Activated CD8-positive, alpha-beta memory T cell treated with anti-CD3 and anti-CD28 coated beads, Interleukin-2, amount 50 U/mL, for 24 hours (primary cell): ENCODE results near the gene ZNF302.
"Not testable (repeated sequence)": the region's sequence is repeated elsewhere in the genome, so short reads cannot be mapped to it uniquely, and the experiment has no call there.

Experiments used
- DNase-seq: peaks from one replicate; pipeline ENCODE4 v3.0.0-alpha.2; 2020; ENCODE audit errors: extremely low read depth

The ZNF302 gene

GRCh38 chr19:34677386-34678084 is at the start of gene ZNF302:
Gene ZNF302 (plus strand): TSS chr19:34677678. CDS start chr19:34678805, 1,127 bp downstream.
- peak; percentile 89 for DNase-seq

DNA sequence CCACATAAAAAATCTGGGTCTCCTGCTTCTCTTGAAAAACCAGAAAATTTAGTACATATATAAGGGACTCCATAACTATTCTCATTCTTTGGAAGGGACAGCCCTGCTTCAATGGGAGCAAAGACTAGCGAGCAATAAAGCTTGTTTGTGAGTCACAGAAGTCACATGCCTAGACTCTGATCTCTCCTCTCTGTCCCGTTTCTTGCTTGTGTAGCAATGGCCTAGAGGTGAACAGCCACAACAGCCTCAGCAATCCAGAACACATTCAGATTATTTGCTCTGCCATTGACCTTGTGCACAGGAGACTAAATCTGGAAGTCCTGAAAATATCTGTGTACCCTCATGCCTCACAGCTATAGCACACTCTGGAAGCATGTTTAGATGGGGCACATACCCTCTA is 43.7 kb upstream of the ZNF302 start:
- DNase-seq: no peak

GRCh38 chr19:34639491-34640085 is 37.9 kb upstream of the ZNF302 start:
- peak; percentile 32 for DNase-seq

- no peak for DNase-seq
Measured at GRCh38 chr19:34642241-34642640, 35.2 kb upstream of the ZNF302 start.

GRCh38 chr19:34644991-34645461 is 32.5 kb upstream of the ZNF302 start:
- DNase-seq: no peak

DNA sequence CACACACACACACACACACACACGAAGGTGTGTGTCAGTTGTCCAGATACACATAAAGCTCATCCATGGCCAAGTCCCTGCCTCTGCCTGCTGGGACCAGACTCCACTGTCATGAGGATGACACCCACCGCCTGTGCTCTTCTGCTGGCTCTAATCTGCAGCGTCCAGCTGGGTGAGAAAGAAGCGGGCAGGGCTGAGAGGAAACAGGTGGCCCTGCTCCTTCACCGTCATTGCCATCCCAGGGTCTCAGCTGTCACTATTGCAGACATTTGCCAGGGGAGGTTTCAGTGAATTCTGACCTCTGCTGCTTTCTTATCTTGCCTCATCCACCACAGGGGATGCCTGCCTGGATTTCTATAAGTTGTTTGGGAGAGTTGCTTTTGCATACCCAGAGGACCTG is 31.9 kb upstream of the ZNF302 start:
- DNase-seq: no peak

DNA sequence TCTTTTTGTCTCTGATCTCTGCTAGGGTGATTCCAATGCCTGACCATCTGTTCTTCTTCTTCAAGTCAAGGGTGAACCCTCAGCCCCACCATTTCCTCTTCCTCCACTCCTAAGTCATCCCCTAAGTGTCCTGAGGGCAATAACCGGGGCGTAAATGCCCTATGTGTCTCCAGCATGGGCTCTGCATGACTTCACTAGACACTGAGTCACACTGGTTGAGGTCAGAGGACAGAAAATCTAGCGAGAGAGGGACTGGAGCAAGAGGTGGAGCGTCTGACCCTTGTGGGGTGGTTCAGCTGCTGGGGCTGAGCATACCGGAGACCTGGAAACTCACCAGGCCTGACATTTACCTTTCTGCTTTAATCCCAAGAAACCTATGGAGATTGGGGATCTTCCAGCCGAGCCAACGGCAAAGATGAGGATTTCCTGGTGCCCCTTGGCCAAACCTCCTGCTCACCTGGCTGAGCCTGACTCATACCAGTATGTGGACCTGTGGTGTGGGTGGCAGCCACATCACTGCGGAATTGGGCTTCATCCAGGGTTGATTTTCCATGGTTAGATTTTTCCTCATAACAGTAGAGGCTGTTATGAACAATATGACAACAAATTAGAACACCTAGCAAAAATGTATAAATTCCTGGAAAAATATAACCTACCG is 27.5 kb upstream of the ZNF302 start:
- DNase-seq: no peak

DNA sequence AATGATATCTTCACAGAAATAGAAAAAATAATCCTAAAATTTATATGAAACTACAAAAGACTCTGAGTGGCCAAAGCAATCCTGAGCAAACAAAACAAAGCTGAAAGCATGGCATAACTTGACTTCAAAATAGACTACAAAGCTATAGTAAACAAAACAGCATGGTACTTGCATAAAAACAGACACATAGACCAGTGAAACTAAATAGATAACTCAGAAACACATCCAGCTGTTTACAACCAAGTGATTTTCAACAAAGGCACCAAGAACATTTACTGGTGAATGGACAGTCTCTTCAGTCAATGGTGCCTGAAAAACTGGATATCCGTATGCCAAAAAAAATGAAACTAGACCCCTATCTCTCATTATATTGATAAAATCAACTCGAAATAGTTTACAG is 25.7 kb upstream of the ZNF302 start:
- DNase-seq: no peak

DNA sequence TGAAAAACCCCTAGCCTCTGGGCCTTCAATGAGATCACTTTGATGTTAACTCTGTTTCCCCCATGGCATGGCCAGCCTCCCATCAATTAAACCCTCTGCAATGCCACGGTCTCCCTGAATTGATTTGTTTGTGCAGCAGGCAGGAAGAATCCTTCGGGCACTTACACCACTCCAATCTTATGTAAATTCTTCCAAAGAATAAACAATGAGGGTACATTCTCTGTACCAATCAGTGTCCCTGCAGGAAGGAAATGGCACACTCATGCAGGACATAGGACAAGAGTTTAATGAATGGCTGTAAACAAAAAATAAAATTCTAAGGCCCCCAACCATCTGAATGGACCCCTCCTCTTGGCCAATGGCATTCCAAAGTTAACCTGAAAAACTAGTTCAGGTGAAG is 22.7 kb upstream of the ZNF302 start:
- no peak for DNase-seq

GRCh38 chr19:34655651-34656050 is 21.8 kb upstream of the ZNF302 start:
- DNase-seq: no peak

GRCh38 chr19:34661357-34661756 is 16.1 kb upstream of the ZNF302 start:
- DNase-seq: no peak

DNA sequence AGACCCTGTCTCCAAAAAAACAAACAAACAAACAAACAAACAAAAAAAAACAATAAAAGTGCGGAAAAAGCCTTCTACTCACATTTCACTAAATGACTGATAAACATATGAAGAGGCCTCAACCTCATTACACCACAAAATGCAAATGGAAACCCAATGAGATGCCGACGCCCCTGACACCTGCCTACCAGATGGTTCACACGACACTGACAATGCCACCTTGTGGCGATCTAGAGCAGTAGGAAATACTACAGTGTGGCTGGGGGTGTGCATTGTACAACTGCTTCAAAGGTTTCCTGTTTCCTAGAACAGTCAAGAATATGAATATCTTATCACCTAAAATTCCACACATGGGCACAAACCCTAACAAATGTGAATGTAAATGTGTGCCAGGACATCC is 14.6 kb upstream of the ZNF302 start:
- peak; percentile 9 for DNase-seq

DNA sequence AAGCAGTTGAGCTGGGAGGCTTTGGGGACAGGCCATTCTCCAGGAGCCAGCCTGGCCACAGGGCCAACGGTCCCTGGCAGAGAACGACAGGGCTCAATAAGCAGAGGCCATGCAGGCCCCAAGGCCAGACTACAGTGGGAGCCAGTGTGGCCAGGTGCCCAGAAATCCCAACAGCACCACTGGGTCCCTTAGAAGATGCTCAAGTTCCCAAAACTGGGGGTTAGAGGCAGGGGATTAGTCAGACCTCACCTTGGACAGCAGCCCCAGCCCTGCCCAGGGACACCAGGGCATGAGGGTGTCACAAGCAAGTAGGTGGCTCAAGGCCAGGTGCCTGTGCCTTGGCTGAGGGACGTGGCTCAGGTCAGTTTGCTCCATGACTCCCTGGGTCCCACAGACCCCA is 13.3 kb upstream of the ZNF302 start:
- no peak for DNase-seq

DNA sequence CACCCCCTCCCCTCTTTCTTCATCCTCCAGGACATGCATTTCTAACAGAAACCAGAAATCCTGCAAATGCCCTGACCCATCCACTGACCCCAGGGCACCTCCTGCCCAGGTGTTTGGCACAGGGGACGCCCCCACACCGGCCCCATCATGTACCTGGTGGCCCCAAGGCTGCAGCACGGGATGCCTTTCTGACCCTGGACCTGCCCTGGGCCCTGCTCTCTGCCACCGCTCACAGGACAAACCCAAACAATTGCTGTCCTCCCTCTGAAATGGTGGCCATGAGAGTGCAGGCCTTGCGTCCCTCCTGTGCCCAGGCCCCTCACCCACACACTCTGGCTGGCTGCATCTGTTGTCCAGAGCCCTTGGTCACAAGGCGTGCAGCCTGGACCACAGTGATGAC is 12.6 kb upstream of the ZNF302 start:
- DNase-seq: no peak

- DNase-seq: not testable (repeated sequence)
Measured at GRCh38 chr19:34665275-34665674, 12.2 kb upstream of the ZNF302 start.

DNA sequence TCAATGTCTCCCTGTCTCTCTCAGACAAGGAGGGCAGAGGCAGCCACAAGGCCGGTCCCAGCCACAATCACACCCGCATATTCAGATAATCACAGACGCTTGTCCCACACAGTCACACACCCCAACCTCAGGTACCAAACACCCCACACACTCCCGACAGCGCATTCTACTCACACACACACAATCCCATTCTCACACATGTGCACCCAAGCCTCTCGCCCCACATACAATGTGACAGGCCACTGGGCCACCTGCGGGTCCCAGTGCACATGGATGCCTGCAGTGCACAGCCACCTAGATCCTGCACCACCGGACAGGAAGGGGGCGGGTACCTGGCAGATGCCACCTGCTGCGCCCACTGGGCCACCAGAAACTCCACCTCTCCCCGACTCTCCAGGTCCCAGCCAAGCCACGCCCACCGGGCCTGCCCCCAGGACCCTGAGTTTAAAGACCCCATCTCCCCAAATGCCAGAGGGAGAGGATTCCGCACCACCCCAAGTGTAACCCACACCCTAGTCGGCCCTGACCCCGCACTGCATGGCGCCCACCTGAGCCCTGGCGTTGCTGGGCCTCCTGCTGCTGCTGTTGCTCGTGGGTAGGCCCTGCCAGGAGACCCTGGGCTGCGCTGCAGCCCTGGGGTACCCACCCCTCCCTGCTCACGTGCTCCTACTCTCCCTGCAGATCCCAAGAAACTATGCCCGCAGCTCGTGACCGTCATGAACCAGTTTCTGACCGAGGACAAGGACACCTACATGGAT is 11.1 kb upstream of the ZNF302 start:
- no peak for DNase-seq

- DNase-seq: no peak
Measured at GRCh38 chr19:34666958-34667265, 10.6 kb upstream of the ZNF302 start.

DNA sequence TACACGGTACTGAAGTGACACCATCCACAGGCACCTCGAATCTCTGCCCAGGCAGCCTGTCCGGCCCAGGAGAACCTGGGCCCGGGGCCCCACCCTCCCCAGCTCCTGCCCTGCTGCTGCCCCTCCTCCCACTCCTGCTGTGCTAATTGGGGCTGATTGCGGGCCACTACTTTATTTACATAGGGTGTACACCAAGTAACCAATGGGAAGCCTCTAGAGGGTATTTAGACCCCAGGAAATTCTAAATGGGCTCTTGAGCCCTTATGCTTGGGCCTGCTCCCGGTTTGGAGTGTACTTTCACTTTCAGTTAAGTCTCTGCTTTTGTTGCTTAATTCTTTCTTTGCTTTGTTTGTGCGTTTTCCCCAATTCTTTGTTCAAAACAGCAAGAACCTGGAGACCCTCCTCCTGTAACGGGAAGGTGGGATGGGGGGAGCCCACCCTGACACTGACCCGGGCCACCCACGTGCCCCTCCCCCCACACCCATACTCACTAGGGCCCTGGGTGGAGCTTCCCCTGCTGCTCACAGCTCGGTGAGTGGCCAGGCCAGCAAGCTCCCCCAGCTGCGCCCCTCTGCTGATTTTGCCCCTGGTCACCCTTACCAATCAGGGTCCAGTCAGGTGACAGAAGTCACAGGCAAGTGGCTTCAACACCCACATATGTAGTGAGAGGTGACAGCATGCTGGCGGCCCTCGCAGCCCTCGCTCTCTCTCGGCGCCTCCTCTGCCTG is 10.0 kb upstream of the ZNF302 start:
- no peak for DNase-seq

DNA sequence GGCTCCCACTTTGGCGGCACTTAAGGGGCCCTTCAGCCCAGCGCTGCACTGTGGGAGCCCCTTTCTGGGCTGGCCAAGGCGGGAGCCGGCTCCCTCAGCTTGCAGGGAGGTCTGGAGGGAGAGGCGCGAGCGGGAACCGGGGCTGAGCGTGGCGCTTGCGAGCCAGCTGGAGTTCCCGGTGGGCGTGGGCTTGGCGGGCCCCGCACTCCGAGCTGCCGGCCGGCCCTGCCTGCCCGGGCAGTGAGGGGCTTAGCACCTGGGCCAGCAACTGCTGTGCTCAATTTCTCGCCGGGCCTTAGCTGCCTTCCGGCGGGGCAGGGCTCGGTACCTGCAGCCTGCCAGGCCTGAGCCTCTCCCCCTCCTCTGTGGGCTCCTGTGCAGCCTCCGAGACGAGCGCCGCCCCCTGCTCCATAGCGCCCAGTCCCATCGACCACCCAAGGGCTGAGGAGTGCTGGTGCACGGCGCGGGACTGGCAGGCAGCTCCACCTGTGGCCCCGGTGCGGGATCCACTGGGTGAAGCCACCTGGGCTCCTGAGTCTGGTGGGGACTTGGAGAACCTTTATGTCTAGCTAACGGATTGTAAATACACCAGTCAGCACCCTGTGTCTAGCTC is 9.3 kb upstream of the ZNF302 start:
- not testable (repeated sequence) for DNase-seq

DNA sequence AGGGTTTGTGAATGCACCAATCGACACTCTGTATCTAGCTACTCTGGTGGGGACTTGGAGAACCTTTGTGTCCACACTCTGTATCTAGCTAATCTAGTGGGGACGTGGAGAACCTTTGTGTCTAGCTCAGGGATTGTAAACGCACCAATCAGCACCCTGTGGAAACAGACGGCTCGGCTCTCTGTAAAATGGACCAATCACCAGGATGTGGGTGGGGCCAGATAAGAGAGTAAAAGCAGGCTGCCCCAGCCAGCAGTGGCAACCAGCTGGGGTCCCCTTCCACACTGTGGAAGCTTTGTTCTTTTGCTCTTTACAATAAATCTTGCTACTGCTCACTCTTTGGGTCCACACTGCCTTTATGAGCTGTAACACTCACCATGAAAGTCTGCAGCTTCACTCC is 8.8 kb upstream of the ZNF302 start:
- not testable (repeated sequence) for DNase-seq

DNA sequence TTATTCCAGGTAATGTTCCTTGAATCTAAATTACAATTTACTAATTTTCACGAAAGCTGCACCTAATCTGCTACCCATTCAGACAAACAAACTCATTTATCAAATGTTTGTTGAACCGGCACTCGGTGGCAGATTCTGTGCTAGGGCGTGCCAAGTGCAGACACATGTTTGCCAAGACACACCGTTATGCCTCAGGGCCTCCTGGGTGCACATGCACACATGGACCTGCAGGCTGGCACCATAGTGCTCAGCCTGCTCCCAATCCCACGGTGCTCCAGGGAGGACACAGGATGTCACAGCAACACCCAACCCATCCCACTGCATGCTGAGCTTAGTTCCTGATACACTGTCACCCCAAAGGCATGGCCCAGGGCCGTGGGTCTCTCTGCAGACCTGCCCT is 8.2 kb upstream of the ZNF302 start:
- DNase-seq: no peak
